Measurements from ENCODE around the gene AMER2.
A peak's percentile ranks its signal among the peaks of the same experiment; 100 is the strongest.

Gene AMER2, protein sequence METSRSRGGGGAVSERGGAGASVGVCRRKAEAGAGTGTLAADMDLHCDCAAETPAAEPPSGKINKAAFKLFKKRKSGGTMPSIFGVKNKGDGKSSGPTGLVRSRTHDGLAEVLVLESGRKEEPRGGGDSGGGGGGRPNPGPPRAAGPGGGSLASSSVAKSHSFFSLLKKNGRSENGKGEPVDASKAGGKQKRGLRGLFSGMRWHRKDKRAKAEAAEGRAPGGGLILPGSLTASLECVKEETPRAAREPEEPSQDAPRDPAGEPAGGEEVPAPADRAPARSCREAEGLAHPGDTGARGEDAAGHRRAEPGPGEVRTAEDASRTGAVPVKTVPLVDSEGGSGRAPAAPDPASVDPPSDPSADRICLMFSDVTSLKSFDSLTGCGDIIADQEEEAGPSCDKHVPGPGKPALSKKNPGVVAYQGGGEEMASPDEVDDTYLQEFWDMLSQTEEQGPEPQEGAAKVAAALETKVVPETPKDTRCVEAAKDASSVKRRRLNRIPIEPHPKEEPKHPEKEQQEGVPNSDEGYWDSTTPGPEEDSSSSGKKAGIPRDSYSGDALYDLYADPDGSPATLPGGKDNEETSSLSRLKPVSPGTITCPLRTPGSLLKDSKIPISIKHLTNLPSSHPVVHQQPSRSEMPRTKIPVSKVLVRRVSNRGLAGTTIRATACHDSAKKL

DNA sequence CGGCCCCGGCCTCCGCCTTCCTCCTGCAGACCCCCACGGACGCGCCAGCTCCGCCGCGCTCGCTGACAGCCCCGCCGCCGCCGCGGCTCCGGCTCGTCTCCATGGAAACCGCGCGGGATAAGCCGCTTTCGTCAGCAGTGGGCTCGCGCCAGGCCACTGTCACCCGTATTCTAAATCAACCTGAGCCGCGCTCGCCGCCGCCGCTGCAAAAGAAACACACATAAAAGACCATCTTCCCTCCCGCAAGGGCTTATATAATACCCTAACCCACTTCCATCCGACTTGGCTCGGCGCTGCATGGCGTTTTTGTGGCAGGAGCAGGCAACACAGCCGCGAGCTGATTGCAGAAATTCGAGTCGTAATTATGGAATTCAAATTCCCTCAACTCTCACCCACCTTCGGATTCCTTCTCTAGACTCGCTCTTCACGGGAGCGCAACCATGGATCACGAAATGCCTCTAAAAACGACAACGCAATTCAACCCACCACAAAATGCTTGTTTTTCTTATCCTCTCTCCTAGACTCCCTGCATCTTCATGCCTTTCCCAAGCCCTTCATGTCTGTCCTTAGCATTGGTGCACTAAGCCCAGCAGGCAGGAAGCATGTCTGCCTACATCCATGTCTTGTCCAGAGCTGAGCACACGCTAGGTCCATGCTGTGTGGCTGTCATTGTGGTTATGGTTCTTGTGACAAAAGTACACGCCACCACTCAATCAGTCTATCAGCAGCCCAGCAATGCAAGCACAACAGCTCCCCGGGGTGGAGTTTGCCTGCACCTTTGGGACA, at the start of gene AMER2:
TSS of gene AMER2 (minus strand) at position 772 of the 786 bp plus-strand sequence. CDS start at position 103, 669 bp downstream.
- DNase-seq (ENCODE audit: low read depth): peak; percentile 2

- no peak for DNase-seq (ENCODE audit: low read depth)
Measured at GRCh38 chr13:25218019-25218418, 45.9 kb upstream of the AMER2 start.

DNA sequence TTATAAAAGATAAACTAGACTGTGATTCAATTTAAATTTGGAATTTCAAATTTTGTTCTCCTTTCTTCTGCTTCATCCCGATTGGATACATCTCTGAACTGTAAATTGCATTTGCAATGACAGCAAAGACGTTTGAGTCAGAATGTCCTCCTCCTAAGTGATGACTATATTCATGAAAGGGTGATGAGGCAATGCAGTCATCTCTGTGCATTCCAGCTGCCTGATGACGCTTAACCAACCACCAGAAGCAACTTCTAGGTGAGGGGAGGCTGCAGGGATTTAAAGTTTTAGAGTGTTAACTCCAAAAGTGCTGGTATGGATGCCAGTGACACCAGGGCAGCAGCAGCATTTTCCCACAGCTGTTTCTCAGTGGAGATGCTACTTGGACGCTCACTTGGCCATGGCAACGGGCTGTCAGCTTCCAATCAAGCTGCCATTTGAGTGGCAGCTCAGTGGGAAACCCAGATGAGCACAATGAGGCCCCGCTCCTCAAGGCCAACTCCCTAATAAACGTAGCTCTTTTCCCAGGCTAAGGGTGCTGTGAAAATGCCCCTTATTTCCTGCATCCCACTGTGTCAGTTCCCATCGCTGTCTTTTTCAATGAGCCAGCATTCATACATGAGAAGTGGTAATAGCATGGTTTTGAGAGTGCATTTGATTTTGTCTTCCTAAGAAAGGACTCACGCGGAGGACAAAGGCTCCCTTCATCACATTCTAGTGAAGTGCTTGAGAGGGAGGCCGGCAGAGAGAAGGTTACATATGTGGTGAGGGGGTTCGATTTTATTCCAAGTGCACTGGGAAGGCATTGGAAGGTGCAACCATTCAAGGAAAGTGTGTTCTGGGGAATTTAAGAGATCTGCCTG, 45.2 kb upstream of the AMER2 start:
- no peak for DNase-seq (ENCODE audit: low read depth)

GRCh38 chr13:25215253-25215575, 43.1 kb upstream of the AMER2 start:
- DNase-seq (ENCODE audit: low read depth): no peak

DNA sequence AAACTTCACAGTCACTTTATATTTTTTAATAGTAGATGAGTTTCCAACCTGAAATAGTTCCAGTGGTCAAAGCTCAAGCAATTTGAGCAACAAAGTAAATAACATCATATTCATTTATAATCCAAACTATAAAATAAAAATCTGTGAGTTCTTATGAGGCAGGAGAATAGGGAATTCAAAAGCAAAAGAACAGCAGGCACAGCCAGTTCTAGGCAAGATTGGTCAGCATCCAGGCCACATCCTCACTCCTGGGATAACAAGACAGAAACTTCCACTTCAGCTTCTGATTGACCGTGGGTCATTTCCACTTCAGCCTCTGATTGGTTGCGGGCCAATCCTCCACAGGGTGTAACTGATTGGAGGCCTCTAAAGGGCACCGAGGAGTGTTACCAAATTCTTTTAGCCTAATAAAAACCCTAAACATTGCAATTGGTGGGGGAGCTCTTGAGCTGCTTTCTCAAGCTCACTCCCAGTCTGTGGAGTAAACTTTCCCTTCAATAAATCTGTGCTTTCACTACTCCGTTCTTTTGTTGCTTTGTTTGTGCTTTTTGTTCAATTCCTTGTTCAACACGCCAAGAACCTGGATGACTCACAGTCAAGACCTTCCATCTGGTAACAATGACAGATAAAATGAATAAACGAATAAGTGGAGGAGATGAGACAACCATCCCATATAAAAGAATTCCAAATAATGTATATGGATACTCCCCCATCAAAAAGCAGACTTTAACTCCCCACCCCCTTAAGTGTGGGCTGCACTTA, 42.6 kb upstream of the AMER2 start:
- DNase-seq (ENCODE audit: low read depth): no peak

DNA sequence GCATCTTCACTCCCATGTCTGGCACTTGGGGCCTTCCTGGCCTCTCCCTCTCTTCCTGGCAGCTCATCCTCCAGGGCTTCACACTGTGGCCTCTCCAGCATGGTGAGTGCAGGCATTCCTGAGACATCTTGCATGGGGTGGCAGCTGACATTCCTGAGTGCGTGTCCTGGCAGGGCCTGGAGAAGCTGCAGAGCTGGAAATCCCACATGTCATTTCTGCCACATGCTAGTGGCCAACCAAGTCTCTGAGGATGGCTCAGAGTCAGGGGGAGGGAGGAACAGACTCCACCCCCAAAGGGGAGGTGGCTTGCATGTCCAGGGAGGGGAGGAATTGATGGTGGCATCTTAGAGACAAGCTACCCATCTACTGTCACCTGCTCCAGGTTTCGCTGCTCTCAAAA, 41.6 kb upstream of the AMER2 start:
- DNase-seq (ENCODE audit: low read depth): no peak

- DNase-seq (ENCODE audit: low read depth): no peak
Measured at GRCh38 chr13:25210842-25211569, 38.9 kb upstream of the AMER2 start.

- DNase-seq (ENCODE audit: low read depth): no peak
Measured at GRCh38 chr13:25207291-25207810, 35.3 kb upstream of the AMER2 start.

GRCh38 chr13:25204863-25205262, 32.8 kb upstream of the AMER2 start:
- DNase-seq (ENCODE audit: low read depth): no peak

- DNase-seq (ENCODE audit: low read depth): no peak
Measured at GRCh38 chr13:25203127-25203740, 31.1 kb upstream of the AMER2 start.

DNA sequence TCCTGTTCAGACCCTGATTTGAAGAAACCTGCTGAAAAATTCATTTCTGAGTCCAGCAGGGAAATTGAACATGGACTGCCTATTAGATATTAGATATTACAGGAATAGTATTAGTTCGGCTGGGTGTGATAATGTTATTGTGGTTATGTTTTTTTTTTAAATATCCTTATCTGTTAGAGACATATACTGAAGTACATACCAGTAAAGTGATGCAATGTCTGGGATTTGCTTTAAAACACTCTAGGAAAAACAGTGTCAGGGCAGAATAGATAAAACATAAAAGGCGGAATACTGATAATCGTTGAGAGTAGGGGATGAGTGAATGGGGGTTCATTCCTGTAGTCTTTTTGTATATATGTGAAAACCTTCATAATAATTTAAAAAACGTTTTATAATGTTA, 28.7 kb upstream of the AMER2 start:
- no peak for DNase-seq (ENCODE audit: low read depth)

DNA sequence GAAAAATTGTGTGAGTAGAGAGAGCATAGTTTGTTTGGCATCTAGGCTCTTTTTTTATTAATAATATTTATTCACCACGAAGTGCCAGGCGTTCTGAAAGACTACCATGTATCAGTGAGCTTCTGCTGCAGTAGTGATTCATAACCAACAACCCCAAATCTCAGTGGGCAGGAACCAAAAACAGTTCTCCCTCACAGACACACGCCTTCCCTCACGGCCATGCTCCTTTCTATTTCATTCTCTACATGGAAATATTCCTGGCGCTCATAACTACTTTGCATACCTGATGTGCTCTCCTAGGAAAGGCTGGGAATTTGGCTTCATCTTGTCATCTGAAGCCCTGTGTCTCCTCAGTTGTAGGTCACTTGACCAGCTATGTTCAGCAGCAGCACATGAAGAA, 26.6 kb upstream of the AMER2 start:
- no peak for DNase-seq (ENCODE audit: low read depth)

GRCh38 chr13:25196971-25197370, 24.9 kb upstream of the AMER2 start:
- no peak for DNase-seq (ENCODE audit: low read depth)

- DNase-seq (ENCODE audit: low read depth): no peak
Measured at GRCh38 chr13:25192936-25193335, 20.8 kb upstream of the AMER2 start.

GRCh38 chr13:25192489-25192888, 20.4 kb upstream of the AMER2 start:
- no peak for DNase-seq (ENCODE audit: low read depth)

DNA sequence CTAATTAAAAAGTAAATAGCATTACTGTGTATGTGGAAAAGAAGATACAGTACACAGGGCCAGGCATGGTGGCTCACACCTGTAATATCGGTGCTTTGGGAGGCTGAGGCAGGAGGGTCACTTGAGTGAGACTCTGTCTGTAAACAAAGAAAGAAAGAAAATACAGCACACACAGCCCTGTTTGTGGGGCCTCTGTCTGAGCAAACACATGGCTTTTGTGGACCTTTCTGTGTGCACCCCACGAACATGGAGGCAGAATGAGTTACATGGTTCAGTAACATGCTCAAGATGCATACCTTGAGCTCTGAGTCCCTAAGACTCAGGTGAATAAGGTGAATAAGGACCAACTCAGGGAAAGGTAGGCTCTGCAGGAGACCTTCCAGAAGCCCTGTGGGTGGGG, 20.0 kb upstream of the AMER2 start:
- DNase-seq (ENCODE audit: low read depth): no peak

DNA sequence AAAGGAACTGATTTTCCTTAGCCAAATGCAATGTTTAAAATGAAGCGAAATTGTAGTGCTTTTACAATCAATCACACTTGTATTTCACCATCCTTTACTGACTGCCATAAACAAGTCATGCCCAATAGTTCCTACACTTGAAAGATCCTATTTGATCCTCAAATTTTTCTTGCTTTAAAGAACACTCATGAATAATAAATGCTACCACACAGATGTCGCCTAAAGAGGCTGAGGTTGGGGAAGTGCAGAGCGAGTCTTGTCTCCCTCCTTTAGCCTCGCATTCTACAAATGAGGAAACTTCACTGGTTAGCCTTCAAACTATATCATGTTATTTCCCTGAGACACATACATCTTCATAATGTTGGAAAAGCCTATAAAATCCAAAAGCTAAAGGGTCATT, 18.7 kb upstream of the AMER2 start:
- no peak for DNase-seq (ENCODE audit: low read depth)

DNA sequence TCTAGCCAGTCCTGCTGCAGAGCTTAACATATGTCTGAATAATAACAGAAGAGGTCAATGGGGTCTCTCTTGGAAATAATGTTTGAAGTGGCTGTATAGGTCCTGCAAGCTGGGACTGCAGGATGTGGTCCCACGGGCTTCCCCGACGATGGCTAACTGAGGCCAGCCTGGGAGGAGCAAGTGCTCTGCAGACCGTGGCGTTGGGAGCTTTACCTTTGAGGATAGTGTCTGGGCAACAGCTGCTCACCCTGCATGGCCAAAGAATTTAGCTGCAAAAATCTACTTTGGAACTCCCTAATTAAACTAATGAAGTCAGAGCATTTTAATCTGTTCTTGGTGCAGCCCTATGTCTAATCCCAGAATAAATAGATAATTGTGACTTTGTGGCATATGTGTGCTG, 18.2 kb upstream of the AMER2 start:
- DNase-seq (ENCODE audit: low read depth): no peak

DNA sequence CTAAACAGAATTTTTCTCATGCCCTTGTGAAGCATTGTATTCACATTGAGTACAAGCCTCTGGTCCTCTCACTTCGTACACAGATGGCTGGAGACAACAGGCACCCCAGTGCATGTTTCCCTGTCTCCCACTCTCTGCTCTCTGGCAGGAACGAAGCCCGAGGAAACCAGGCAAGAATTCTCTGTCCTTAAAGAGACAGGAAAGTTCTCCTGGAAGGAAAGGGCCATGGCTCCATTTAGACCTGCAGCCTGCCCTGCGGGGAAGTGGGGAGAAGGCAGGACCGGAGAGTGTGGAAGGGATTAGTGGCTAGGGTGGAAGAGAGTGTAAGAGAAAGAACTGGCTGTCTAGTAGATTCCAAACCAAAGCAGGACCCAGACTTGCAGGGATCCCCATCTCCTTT, 15.5 kb upstream of the AMER2 start:
- DNase-seq (ENCODE audit: low read depth): no peak

GRCh38 chr13:25186187-25186586, 14.1 kb upstream of the AMER2 start:
- DNase-seq (ENCODE audit: low read depth): no peak
